Esophagus muscularis mucosa (tissue), 3 donors: ENCODE data around the gene OR11A1.

Experiments
- CTCF ChIP-seq, 3 experiments: fragments of 200-600 bp in 2 of 3; fragments of 450-650 bp in 1 of 3; sonication (generic) in 2 of 3; IDR thresholded peaks; one replicate each; pipeline ENCODE4 v1.5.1; 2017 to 2019; ENCODE audit warnings: antibody characterized with exemption in 3 of 3, mild to moderate bottlenecking in 2 of 3, moderate library complexity in 1 of 3
- POLR2A ChIP-seq: fragments of 450-650 bp; IDR thresholded peaks from one replicate; pipeline ENCODE4 v1.6.1; 2017; ENCODE audit warnings: antibody characterized with exemption, moderate library complexity, mild to moderate bottlenecking, low read depth

GRCh38 chr6:29500594-29500993 is 43.7 kb upstream of the OR11A1 start:
- TF ChIP-seq CTCF (IDR thresholded peaks at IDR 0.05) (no peak), POLR2A (no peak)
